NB4 (cell line): ENCODE results near the gene SNX25.

Experiments
- MYC ChIP-seq: IDR thresholded peaks from 2 replicates; pipeline ENCODE4 v1.6.1; 2011; ENCODE audit warnings: low read depth, low read length
- POLR2A ChIP-seq: IDR thresholded peaks from 2 replicates; pipeline ENCODE4 v1.6.1; 2011; ENCODE audit warnings: mild to moderate bottlenecking; ENCODE audit not compliant: insufficient read length; ENCODE audit errors: extremely low read depth

DNA sequence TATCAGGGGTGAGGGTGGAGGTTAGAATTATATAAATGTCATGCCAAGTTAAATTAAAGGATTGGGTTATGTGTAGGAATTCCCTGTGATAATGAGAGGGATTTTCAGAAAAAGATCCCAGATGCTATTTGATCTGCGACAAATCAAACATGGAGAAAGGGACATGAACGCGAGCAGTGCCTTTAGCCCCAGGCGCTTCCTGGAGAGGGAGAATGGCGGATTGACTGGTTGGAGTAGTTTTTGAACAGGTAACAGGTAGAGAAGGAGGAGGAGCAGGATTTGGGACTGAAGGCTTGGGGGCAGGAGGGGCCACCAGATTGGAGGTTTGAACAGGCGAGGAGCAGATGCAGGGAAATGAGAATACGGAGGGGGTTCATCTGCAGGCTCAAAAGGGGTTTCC lies 119.2 kb downstream of the SNX25 start:
- TF ChIP-seq MYC (no peak), POLR2A (no peak)
